ENCODE results near the gene KIAA1671.

Gene KIAA1671

DNA sequence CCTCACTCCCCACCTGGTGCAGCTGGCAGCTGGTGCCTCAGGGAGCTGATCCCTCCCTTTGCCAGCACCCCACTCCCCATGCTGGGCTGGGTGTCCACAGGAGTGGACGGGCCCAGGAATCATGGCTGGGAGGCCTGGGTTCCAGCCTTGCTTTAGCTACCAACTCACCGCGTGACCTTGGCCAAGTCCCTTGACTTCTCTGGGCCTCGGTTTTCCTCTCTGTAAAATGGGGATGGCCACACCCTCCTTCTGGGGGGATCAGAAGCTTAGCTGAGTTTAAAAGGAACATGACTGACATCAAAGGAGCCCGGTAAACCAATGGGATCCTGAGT lies 116.9 kb downstream of the KIAA1671 start:
- Histone ChIP-seq H3K36me3 (ENCODE audit: insufficient read depth, insufficient read length, low read length) (peaks cover 2% of the 10 kb centered on the region), H3K4me1 (ENCODE audit: insufficient read depth, insufficient read length) (peaks cover 4% of the 10 kb centered on the region), H3K4me3 (ENCODE audit: insufficient read length, low read depth) (no peak overlapping the region), H3K9me3 (ENCODE audit: insufficient read depth, low read length) (no peaks in the 10 kb centered on the region), H3K27me3 (ENCODE audit: insufficient read depth, insufficient read length) (no peaks in the 10 kb centered on the region), H3K9ac (ENCODE audit: insufficient read length, low read depth) (no peak overlapping the region)
- TF ChIP-seq YY1 (IDR thresholded peaks at IDR 0.05; ENCODE audit: insufficient read depth, insufficient read length), result no peak
- no peak for TF ChIP-seq ZNF274 (IDR thresholded peaks at IDR 0.05; ENCODE audit: low read depth, low read length)
- no peak for TF ChIP-seq SUZ12 (IDR thresholded peaks at IDR 0.05; ENCODE audit: extremely low read depth, insufficient read depth, insufficient read length)
- DNase-seq (ENCODE audit: low read depth, low spot score), result no peak

GRCh38 chr22:25069758-25070481 lies 117.4 kb downstream of the KIAA1671 start:
- H3K4me1 ChIP-seq (ENCODE audit: insufficient read depth, insufficient read length), result peaks cover 4% of the 10 kb centered on the region
- H3K4me3 ChIP-seq (ENCODE audit: insufficient read length, low read depth), result no peak overlapping the region
- DNase-seq (ENCODE audit: low read depth, low spot score), result no peak
- no peak overlapping the region for H3K9ac ChIP-seq (ENCODE audit: insufficient read length, low read depth)
- no peak for TF ChIP-seq YY1 (IDR thresholded peaks at IDR 0.05; ENCODE audit: insufficient read depth, insufficient read length)
- TF ChIP-seq SUZ12 (IDR thresholded peaks at IDR 0.05; ENCODE audit: extremely low read depth, insufficient read depth, insufficient read length), result no peak
- no peak for TF ChIP-seq ZNF274 (IDR thresholded peaks at IDR 0.05; ENCODE audit: low read depth, low read length)
- H3K27me3 ChIP-seq (ENCODE audit: insufficient read depth, insufficient read length), result no peaks in the 10 kb centered on the region
- no peaks in the 10 kb centered on the region for H3K9me3 ChIP-seq (ENCODE audit: insufficient read depth, low read length)
- H3K36me3 ChIP-seq (ENCODE audit: insufficient read depth, insufficient read length, low read length), result peaks cover 2% of the 10 kb centered on the region

DNA sequence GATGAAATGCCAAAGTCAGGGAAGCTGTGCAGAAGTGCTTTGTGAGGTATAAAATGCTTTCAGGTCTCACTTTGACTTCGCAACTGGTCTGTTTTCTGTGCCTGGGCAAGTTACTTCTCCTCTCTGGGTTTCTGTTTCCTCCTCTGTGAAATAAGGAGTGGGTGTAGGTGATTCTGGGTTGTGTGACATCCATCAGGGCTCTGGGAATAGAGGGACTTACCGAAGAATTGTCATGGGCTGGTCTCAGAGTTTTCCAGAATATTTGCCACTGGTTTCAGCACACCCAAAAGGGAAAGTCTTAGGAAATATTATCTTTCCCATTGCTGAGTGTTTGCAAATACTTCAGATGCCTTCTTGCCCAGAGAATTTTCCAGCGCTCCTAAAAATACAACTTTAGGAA lies 118.4 kb downstream of the KIAA1671 start:
- no peaks in the 10 kb centered on the region for H3K27me3 ChIP-seq (ENCODE audit: insufficient read depth, insufficient read length)
- no peaks in the 10 kb centered on the region for H3K9me3 ChIP-seq (ENCODE audit: insufficient read depth, low read length)
- no peak overlapping the region for H3K4me3 ChIP-seq (ENCODE audit: insufficient read length, low read depth)
- DNase-seq (ENCODE audit: low read depth, low spot score), result no peak
- H3K4me1 ChIP-seq (ENCODE audit: insufficient read depth, insufficient read length), result peaks cover 4% of the 10 kb centered on the region
- H3K9ac ChIP-seq (ENCODE audit: insufficient read length, low read depth), result no peak overlapping the region
- H3K36me3 ChIP-seq (ENCODE audit: insufficient read depth, insufficient read length, low read length), result peaks cover 2% of the 10 kb centered on the region
- TF ChIP-seq ZNF274 (IDR thresholded peaks at IDR 0.05; ENCODE audit: low read depth, low read length) (no peak), SUZ12 (IDR thresholded peaks at IDR 0.05; ENCODE audit: extremely low read depth, insufficient read depth, insufficient read length) (no peak), YY1 (IDR thresholded peaks at IDR 0.05; ENCODE audit: insufficient read depth, insufficient read length) (no peak)

GRCh38 chr22:25071720-25072119 lies 119.2 kb downstream of the KIAA1671 start:
- Histone ChIP-seq H3K9me3 (ENCODE audit: insufficient read depth, low read length) (no peaks in the 10 kb centered on the region), H3K27me3 (ENCODE audit: insufficient read depth, insufficient read length) (no peaks in the 10 kb centered on the region), H3K4me3 (ENCODE audit: insufficient read length, low read depth) (no peak overlapping the region), H3K4me1 (ENCODE audit: insufficient read depth, insufficient read length) (peaks cover 4% of the 10 kb centered on the region), H3K9ac (ENCODE audit: insufficient read length, low read depth) (no peak overlapping the region), H3K36me3 (ENCODE audit: insufficient read depth, insufficient read length, low read length) (peaks cover 2% of the 10 kb centered on the region)
- DNase-seq (ENCODE audit: low read depth, low spot score), result no peak
- TF ChIP-seq ZNF274 (IDR thresholded peaks at IDR 0.05; ENCODE audit: low read depth, low read length) (no peak), SUZ12 (IDR thresholded peaks at IDR 0.05; ENCODE audit: extremely low read depth, insufficient read depth, insufficient read length) (no peak), YY1 (IDR thresholded peaks at IDR 0.05; ENCODE audit: insufficient read depth, insufficient read length) (no peak)

GRCh38 chr22:25072406-25072805 lies 119.9 kb downstream of the KIAA1671 start:
- Histone ChIP-seq H3K9ac (ENCODE audit: insufficient read length, low read depth) (no peak overlapping the region), H3K9me3 (ENCODE audit: insufficient read depth, low read length) (no peaks in the 10 kb centered on the region), H3K4me3 (ENCODE audit: insufficient read length, low read depth) (no peak overlapping the region), H3K27me3 (ENCODE audit: insufficient read depth, insufficient read length) (no peaks in the 10 kb centered on the region), H3K36me3 (ENCODE audit: insufficient read depth, insufficient read length, low read length) (peaks cover 2% of the 10 kb centered on the region), H3K4me1 (ENCODE audit: insufficient read depth, insufficient read length) (peaks cover 4% of the 10 kb centered on the region)
- TF ChIP-seq ZNF274 (IDR thresholded peaks at IDR 0.05; ENCODE audit: low read depth, low read length) (no peak), YY1 (IDR thresholded peaks at IDR 0.05; ENCODE audit: insufficient read depth, insufficient read length) (no peak), SUZ12 (IDR thresholded peaks at IDR 0.05; ENCODE audit: extremely low read depth, insufficient read depth, insufficient read length) (no peak)
- DNase-seq (ENCODE audit: low read depth, low spot score), result no peak

DNA sequence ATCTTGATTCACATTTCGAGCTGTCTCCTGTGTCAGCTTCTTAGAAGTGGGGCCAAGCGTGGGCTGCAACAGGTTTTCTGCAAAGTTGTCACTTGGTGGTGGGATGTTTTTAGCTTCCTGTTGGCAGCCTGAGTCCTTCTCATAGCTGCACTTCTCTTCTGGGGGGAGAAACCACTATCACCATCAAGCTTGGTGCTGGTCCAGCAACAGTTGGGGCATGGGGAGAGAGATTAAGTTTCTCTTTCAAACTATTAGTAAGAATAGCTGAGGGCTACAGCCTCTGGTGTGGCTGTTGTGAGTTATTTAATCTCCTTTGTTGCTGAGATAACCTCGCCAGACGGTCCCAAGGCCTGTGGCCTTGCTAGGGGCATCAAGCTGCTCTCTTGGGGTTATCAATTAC lies 123.8 kb downstream of the KIAA1671 start:
- TF ChIP-seq SUZ12 (IDR thresholded peaks at IDR 0.05; ENCODE audit: extremely low read depth, insufficient read depth, insufficient read length), result no peak
- no peak for TF ChIP-seq YY1 (IDR thresholded peaks at IDR 0.05; ENCODE audit: insufficient read depth, insufficient read length)
- TF ChIP-seq ZNF274 (IDR thresholded peaks at IDR 0.05; ENCODE audit: low read depth, low read length), result no peak
- Histone ChIP-seq H3K27me3 (ENCODE audit: insufficient read depth, insufficient read length) (no peaks in the 10 kb centered on the region), H3K9me3 (ENCODE audit: insufficient read depth, low read length) (no peaks in the 10 kb centered on the region), H3K9ac (ENCODE audit: insufficient read length, low read depth) (no peak overlapping the region), H3K36me3 (ENCODE audit: insufficient read depth, insufficient read length, low read length) (peaks cover 2% of the 10 kb centered on the region), H3K4me1 (ENCODE audit: insufficient read depth, insufficient read length) (peaks cover 2% of the 10 kb centered on the region), H3K4me3 (ENCODE audit: insufficient read length, low read depth) (no peak overlapping the region)
- no peak for DNase-seq (ENCODE audit: low read depth, low spot score)

DNA sequence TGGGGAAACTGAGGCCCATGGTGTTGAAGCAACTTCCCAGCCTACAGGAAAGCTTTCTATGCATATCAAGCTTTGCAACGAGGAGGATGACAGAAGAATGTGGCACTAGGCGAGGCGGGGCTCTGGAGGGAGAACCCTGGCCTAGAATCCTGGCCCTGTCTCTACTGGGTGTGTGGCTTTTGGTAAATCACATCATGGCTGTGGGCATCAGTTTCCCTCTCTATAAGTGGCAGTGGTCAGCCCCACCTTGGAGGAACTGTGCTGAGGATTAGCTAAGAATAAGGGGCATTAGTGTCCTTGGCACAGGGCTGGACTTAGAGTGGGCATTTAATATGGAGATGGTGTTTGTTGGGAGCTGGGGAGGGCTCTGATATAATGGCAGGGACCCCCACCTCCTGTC lies 124.5 kb downstream of the KIAA1671 start:
- Histone ChIP-seq H3K36me3 (ENCODE audit: insufficient read depth, insufficient read length, low read length) (no peaks in the 10 kb centered on the region), H3K4me3 (ENCODE audit: insufficient read length, low read depth) (no peak overlapping the region), H3K27me3 (ENCODE audit: insufficient read depth, insufficient read length) (no peaks in the 10 kb centered on the region), H3K9ac (ENCODE audit: insufficient read length, low read depth) (no peak overlapping the region), H3K4me1 (ENCODE audit: insufficient read depth, insufficient read length) (peaks cover 2% of the 10 kb centered on the region), H3K9me3 (ENCODE audit: insufficient read depth, low read length) (no peaks in the 10 kb centered on the region)
- TF ChIP-seq SUZ12 (IDR thresholded peaks at IDR 0.05; ENCODE audit: extremely low read depth, insufficient read depth, insufficient read length), result no peak
- no peak for TF ChIP-seq YY1 (IDR thresholded peaks at IDR 0.05; ENCODE audit: insufficient read depth, insufficient read length)
- TF ChIP-seq ZNF274 (IDR thresholded peaks at IDR 0.05; ENCODE audit: low read depth, low read length), result no peak
- DNase-seq (ENCODE audit: low read depth, low spot score), result no peak
